GM10266 (cell line): Measurements from ENCODE around the gene PTEN.

Experiments used
- DNase-seq: peaks from one replicate; pipeline ENCODE4 v3.0.0; 2012; ENCODE audit errors: extremely low spot score
- CTCF ChIP-seq: IDR thresholded peaks from 2 replicates; pipeline ENCODE4 v1.5.1; 2012; ENCODE audit warnings: mild to moderate bottlenecking, low read depth; ENCODE audit not compliant: control insufficient read depth, insufficient read depth; ENCODE audit errors: missing control alignments

The PTEN gene

GRCh38 chr10:87991946-87992345 is 128.5 kb downstream of the PTEN start:
- TF ChIP-seq CTCF, result no peak

GRCh38 chr10:88004451-88004850 is 141.0 kb downstream of the PTEN start:
- TF ChIP-seq CTCF, result no peak
- DNase-seq, result no peak

More at GRCh38 chr10:87991946-87992345, 128.5 kb downstream of the PTEN start:
- DNase-seq, result no peak

GRCh38 chr10:88006261-88006660 is 142.8 kb downstream of the PTEN start:
- DNase-seq, result no peak
- TF ChIP-seq CTCF, result no peak

GRCh38 chr10:88008866-88009470 is 145.5 kb downstream of the PTEN start:
- TF ChIP-seq CTCF, result no peak
- DNase-seq, result no peak

- DNase-seq, result no peak
- no peak for TF ChIP-seq CTCF
These were observed 149.2 kb downstream of the PTEN start for GRCh38 chr10:88012641-88013040.

GRCh38 chr10:88017781-88018180 is 154.4 kb downstream of the PTEN start:
- no peak for DNase-seq
- no peak for TF ChIP-seq CTCF

- DNase-seq, result no peak
- TF ChIP-seq CTCF, result no peak
These were observed 156.3 kb downstream of the PTEN start for GRCh38 chr10:88019753-88020152.
